IPS-15b (cell line): ENCODE results near the gene SOHLH1.

Experiments
- H3K27me3 ChIP-seq: one replicate; pipeline ENCODE4 v1.6.1; 2013; ENCODE audit warnings: low read length; ENCODE audit not compliant: control insufficient read depth, insufficient read depth
- H3K36me3 ChIP-seq: one replicate; pipeline ENCODE4 v1.6.1; 2013; ENCODE audit warnings: low read length; ENCODE audit not compliant: control insufficient read depth, insufficient read depth
- H3K4me1 ChIP-seq: one replicate; pipeline ENCODE4 v1.6.1; 2013; ENCODE audit warnings: mild to moderate bottlenecking, low read length; ENCODE audit not compliant: control insufficient read depth, insufficient read depth
- H3K4me3 ChIP-seq: one replicate; pipeline ENCODE4 v1.5.1; 2013; ENCODE audit warnings: low read depth, low read length
- H3K9ac ChIP-seq: one replicate; pipeline ENCODE4 v1.6.1; 2013; ENCODE audit warnings: low read depth, mild to moderate bottlenecking, low read length
- H3K9me3 ChIP-seq: one replicate; pipeline ENCODE4 v1.6.1; 2013; ENCODE audit warnings: mild to moderate bottlenecking, low read length; ENCODE audit not compliant: control insufficient read depth, insufficient read depth

Gene SOHLH1, protein sequence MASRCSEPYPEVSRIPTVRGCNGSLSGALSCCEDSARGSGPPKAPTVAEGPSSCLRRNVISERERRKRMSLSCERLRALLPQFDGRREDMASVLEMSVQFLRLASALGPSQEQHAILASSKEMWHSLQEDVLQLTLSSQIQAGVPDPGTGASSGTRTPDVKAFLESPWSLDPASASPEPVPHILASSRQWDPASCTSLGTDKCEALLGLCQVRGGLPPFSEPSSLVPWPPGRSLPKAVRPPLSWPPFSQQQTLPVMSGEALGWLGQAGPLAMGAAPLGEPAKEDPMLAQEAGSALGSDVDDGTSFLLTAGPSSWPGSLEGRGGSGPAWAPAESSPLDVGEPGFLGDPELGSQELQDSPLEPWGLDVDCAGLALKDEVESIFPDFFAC

DNA sequence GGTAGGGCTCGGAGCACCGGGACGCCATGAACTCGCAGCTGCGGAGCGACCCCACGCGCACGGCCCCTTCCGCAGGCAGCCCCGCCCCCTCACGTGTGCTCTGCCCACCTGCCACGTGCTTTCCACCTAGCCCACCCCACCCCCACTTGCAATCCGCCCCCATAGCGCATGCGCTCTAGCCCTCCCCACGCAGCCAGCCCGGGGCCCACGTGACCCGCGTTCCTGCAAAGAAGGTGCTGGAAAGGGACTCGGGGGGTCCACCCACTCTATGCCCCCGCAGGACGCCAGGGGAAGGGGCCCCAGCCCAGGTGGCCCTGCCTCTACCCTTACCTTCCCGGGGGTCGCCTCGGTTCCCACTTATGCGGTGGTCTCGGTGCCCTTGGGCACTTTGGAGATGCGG, at the start of gene SOHLH1:
SOHLH1 (minus strand) TSS at position 42 of the 400 bp plus-strand sequence; CDS start at position 28, 14 bp downstream.
- Histone ChIP-seq H3K9me3 (no peaks in the 10 kb centered on the region), H3K27me3 (no peaks in the 10 kb centered on the region), H3K4me1 (no peaks in the 10 kb centered on the region), H3K9ac (no peak within 1 kb of the TSS), H3K4me3 (no peak within 1 kb of the TSS), H3K36me3 (no peaks in the 10 kb centered on the region)

DNA sequence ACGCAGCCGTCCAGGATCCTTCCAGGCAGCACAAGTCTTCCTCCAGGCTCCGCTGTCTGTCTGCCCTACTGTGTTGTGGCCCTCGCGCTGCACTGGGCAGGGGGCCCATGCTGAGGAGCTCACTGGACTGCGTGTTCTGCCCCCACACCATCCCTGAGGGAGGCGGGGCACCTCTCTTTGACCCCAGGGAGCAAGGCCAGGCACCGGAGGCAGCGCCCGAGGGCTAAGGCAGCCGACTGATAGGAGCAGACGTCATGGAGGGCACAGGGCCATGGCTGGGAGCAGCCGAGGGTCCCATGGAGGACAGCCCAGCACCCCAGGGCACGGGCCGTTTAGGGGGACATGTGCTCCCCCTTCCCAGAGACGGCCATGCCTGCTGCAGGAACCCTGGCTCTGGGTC, 49.4 kb upstream of the SOHLH1 start:
- no peaks in the 10 kb centered on the region for H3K36me3 ChIP-seq
- no peaks in the 10 kb centered on the region for H3K4me1 ChIP-seq
- no peak overlapping the region for H3K9ac ChIP-seq
- no peak overlapping the region for H3K4me3 ChIP-seq
- H3K9me3 ChIP-seq = no peaks in the 10 kb centered on the region
- H3K27me3 ChIP-seq = no peaks in the 10 kb centered on the region

DNA sequence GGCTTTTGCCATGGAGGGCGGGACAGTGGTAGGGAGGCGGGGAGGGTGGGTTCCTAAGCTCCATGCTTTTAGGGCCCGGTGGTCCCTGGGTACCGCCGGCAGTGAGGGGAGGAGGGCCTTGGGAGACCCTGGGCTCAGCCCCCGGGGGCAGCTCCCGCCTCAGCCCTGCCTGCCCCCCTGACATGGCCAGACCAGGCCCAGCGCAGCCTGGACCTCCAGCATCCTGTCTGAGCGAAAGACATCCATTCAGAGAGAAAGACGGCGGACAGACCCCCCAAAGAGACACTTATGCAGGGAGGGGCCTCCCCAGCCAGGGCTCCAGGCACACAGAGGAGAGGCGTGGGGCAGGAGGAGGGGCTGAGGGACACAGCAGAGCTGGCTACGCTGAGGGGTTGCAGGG, 48.0 kb upstream of the SOHLH1 start:
- Histone ChIP-seq H3K9ac (no peak overlapping the region), H3K27me3 (no peaks in the 10 kb centered on the region), H3K4me1 (no peaks in the 10 kb centered on the region), H3K9me3 (no peaks in the 10 kb centered on the region), H3K4me3 (no peak overlapping the region), H3K36me3 (no peaks in the 10 kb centered on the region)

DNA sequence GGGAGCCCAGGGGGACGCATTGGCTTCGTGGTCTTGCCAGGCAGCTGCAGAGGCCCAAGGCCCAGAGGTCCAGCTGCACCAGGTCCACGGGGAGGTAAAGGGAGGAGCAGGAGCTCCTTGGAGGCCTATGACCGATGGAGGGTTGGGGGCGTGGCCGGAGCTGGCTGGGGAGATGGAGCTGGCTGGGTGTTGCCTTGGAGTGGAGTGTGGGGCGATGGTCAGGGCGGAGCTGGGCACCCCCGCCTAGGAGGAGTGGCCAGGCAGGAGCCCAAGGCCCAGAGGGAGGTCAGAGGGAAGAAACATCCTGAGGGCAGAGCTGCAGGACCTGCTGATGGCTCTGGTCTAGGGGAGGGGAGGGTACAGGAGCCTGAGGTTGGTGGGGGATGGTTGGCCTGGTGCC, 47.3 kb upstream of the SOHLH1 start:
- H3K27me3 ChIP-seq = no peaks in the 10 kb centered on the region
- no peaks in the 10 kb centered on the region for H3K4me1 ChIP-seq
- H3K9me3 ChIP-seq = no peaks in the 10 kb centered on the region
- no peaks in the 10 kb centered on the region for H3K36me3 ChIP-seq
- no peak overlapping the region for H3K9ac ChIP-seq
- no peak overlapping the region for H3K4me3 ChIP-seq

DNA sequence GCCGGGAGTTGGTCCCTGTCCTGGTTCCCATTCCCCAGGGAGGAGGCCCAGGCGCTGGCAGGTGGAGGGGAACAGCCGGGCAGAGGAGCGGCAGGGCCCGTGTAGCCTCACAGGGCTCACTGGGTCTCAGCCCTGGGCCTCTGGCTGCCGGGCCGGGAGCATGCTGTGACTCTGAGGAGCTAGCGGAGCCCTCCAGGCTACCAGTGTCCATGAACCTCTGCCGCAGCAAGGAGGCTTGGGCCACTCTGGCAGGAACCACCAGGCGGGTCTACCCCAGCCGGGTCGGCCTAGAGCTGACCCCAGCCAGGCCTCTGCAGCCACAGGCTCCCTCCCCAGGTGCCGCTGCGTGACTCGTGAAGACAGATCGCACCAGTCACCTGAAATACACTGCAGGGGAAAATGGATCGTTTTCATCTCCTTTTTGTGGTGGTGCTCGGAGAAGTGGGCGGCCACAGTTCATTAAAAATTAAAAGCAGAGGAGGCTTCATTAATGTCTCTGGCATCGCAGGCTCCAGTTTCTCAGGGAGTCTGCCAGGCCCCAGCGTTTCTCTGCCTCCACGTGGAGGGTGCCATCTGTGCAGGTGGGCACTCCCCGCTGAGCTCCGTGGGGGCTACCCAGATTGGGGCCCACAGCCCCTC, 46.5 kb upstream of the SOHLH1 start:
- Histone ChIP-seq H3K27me3 (no peaks in the 10 kb centered on the region), H3K4me1 (no peaks in the 10 kb centered on the region), H3K9ac (no peak overlapping the region), H3K4me3 (no peak overlapping the region), H3K36me3 (no peaks in the 10 kb centered on the region), H3K9me3 (no peaks in the 10 kb centered on the region)

DNA sequence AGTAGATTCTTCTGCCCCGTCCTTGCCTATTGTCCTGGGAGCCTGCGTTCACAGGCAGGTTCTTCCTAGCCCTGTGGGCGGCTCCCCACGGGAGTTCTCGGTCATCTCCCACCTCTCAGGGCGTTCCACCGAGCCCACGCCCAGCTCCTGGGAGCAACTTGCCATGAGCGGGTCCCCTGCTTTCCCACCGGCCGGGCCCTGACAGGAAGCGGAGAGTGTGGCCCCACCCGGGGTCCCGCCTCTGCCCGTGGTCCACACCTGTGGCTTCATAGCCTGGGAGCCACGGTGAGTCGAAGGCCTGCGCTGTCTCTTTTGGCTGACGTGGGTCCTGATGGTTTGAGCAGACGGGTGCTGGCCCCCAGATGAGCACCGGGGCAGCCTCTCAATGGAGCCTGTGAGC, 45.9 kb upstream of the SOHLH1 start:
- Histone ChIP-seq H3K9ac (no peak overlapping the region), H3K9me3 (no peaks in the 10 kb centered on the region), H3K27me3 (no peaks in the 10 kb centered on the region), H3K4me3 (no peak overlapping the region), H3K36me3 (no peaks in the 10 kb centered on the region), H3K4me1 (no peaks in the 10 kb centered on the region)

DNA sequence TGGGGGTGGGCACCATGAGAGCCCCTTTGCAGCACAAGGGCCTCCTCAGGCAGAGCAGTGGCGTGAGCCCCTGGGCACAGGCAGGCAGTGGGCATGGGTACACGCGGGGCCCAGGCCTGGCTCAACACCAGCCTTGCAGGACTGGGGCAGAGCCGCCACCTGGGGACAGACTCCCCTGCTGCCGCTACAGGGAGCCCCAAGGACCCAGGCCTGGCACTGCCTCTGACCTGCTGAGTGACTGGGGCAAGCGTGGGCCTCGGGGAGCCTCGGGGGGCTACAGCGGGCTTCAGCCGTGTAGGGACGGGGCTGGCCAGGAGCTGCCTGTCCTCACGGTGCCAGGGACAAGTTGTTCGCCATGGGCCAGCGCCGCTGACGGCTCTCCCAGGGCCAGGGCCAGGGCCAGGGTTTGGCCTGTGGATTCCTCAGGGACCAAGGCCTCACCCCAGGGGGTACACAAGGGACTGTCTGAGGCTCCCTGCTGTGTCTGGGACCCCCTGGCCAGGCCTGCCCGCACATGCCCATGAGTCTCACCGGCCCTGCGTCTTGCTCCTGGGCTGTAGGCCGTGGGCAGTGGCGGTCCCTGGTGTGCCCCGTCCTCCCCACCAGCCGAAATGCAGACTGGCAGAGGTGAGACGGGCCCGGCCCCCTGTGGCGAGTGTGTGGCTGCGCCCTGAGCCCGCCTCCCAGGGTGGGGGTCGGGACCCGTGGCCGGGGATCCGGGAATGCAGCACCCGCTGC, 45.2 kb upstream of the SOHLH1 start:
- Histone ChIP-seq H3K4me3 (no peak overlapping the region), H3K9ac (no peak overlapping the region), H3K27me3 (no peaks in the 10 kb centered on the region), H3K4me1 (no peaks in the 10 kb centered on the region), H3K9me3 (no peaks in the 10 kb centered on the region), H3K36me3 (no peaks in the 10 kb centered on the region)

DNA sequence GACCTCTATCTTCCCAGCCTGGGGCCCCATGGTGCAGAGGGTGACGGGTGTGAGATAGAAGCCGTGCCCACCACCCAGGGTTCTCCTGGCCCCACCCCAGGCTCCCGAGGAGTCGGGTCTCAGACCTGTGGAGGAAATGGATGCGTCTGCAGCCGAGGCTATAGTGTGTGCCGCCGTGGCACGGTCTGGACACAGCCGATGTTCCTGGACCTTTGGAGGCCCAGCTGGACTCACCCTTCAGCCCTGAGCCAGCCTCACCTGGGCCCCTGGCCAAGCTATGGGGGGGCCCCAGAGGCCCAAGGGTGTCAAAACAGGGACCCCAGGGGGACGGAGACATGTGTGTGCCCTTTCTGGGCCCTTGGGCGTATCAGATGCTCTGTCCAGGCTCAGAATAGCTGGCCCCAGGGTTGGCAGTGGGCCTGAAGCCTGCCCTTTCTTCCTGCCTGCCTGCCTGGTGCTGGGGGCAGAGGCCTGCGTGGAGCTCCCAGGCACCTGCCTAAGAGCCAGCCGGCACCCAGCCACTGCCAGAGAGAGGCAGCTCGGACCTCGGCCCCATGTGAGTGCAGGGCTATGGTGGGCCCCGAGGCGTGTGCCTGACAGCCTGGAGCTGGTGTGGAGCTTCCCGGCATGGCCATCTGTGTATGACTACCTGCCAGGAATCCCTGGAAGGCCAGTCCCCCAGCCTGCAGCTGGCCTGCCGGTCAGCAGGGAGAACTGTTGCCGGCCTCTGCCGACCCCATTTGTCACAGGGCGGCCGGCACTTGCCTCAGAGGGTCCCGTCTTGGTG, 44.5 kb upstream of the SOHLH1 start:
- Histone ChIP-seq H3K36me3 (no peaks in the 10 kb centered on the region), H3K27me3 (no peaks in the 10 kb centered on the region), H3K4me3 (no peak overlapping the region), H3K9me3 (no peaks in the 10 kb centered on the region), H3K9ac (no peak overlapping the region), H3K4me1 (no peaks in the 10 kb centered on the region)

DNA sequence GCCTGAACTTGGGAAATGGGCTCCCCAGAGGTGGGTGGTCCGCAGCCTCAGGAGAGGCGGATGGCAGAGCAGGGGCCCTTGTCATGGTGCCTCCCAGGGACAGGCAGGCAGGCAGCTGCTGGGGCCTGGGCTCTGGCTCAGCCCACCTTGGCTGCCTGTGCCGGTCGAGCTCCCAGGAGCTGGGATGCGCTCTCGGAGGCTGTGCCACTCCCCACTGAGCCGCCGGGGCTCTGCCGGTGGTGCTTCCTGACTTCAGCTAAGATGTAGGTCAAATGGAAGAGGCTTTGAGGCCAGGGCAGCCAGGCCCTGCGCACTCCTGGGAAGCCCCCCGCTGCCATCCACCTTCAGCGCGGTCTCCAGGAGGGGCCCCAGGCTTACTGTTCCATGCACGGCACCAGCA, 43.7 kb upstream of the SOHLH1 start:
- H3K27me3 ChIP-seq = no peaks in the 10 kb centered on the region
- no peak overlapping the region for H3K9ac ChIP-seq
- H3K36me3 ChIP-seq = no peaks in the 10 kb centered on the region
- no peaks in the 10 kb centered on the region for H3K9me3 ChIP-seq
- no peaks in the 10 kb centered on the region for H3K4me1 ChIP-seq
- H3K4me3 ChIP-seq = no peak overlapping the region

DNA sequence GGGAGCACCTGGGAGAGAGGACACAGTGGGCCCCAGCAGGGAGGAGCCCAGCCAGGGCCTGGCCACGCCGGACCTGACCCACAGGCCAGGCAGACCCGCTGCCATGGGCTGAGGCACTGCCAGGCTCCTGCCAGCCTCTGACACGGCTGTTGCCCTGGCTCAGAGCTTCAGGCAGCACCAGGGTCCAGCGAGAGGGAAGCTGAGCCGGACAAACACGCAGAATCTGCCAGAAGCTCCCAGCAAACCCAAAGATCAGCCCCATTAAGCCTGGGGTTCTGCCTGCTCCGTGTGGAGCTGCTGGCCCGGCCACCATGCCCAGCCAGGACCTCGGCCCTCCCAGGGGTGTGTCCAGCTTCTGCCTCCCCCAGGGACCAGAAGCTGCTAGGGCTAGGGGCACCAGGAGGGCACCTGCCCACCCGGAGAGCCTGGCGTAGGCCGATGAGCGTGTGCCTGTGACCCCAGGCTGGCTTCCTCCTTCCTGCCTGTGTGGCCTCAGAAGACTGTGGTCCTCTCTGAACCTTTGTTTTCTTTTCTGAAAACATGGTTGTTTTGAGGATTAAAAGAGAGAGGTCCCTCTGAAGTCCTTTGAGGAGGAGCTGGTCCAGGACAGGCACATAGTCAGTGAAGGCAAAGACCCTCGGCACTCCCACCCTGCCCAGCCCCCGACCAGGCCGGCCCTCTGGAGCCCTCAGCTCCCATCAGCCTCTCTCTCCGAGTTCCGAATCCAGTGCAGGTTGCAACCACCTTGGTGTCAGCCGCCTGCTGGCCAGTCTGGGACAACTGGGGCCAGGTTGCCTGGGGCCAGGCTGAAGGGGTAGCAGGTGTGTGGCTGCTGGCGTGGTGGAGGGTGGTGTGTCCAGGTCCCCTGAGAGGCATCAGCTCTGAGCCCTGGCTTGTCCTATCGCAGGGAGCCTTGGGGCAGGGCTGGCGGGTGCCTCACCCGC, 42.3 kb upstream of the SOHLH1 start:
- Histone ChIP-seq H3K36me3 (no peaks in the 10 kb centered on the region), H3K4me1 (no peaks in the 10 kb centered on the region), H3K4me3 (no peak overlapping the region), H3K27me3 (no peaks in the 10 kb centered on the region), H3K9me3 (no peaks in the 10 kb centered on the region), H3K9ac (no peak overlapping the region)
